Liver (tissue), 9 donors: ENCODE measurements around the gene PDIA3. TPM values are rescaled to one million over a fixed set of nuclear protein-coding genes. Genes with fewer than 3 reads are reported as not detected.

Source experiments
- DNase-seq: peaks from one replicate; pipeline ENCODE4 v3.0.0-alpha.2; 2017; ENCODE audit warnings: low spot score
- H3K27ac ChIP-seq, 2 donors: one replicate each; pipeline ENCODE4 v1.7.0; 2013; ENCODE audit warnings: inconsistent platforms in 2 of 2, low read length in 2 of 2, control low read depth in 1 of 2, low read depth in 1 of 2, mild to moderate bottlenecking in 1 of 2
- H3K27me3 ChIP-seq, 4 donors: one replicate each; pipeline versions ENCODE4 v1.6.1 to v1.7.0; 2013; ENCODE audit warnings: low read length in 3 of 4, inconsistent platforms in 1 of 4, mild to moderate bottlenecking in 1 of 4, moderate library complexity in 1 of 4; ENCODE audit not compliant: control insufficient read depth in 4 of 4, insufficient read depth in 4 of 4
- H3K36me3 ChIP-seq, 4 donors: one replicate each; pipeline versions ENCODE4 v1.6.1 to v1.7.0; 2013; ENCODE audit warnings: low read length in 3 of 4, mild to moderate bottlenecking in 3 of 4, low read depth in 1 of 4, moderate library complexity in 1 of 4; ENCODE audit not compliant: control insufficient read depth in 4 of 4, insufficient read depth in 3 of 4
- H3K4me1 ChIP-seq, 4 donors: one replicate each; pipeline versions ENCODE4 v1.6.1 to v1.7.0; 2013; ENCODE audit warnings: low read length in 3 of 4, mild to moderate bottlenecking in 3 of 4, moderate library complexity in 1 of 4; ENCODE audit not compliant: control insufficient read depth in 4 of 4, insufficient read depth in 4 of 4
- H3K4me3 ChIP-seq, 3 donors: one replicate each; pipeline versions ENCODE4 v1.6.1 to v1.7.0; 2013; ENCODE audit warnings: low read length in 3 of 3, control low read depth in 1 of 3, low read depth in 1 of 3, mild to moderate bottlenecking in 1 of 3
- H3K9ac ChIP-seq, 2 donors: one replicate each; pipeline ENCODE4 v1.7.0; 2013; ENCODE audit warnings: low read length in 2 of 2, mild to moderate bottlenecking in 2 of 2, moderate library complexity in 2 of 2, control low read depth in 1 of 2, low read depth in 1 of 2
- H3K9me3 ChIP-seq, 4 donors: one replicate each; pipeline versions ENCODE4 v1.6.1 to v1.7.0; 2013; ENCODE audit warnings: low read length in 3 of 4; ENCODE audit not compliant: control insufficient read depth in 4 of 4
- CTCF ChIP-seq: fragments of 150-350 bp; IDR thresholded peaks from 2 replicates; pipeline ENCODE4 v1.5.1; 2017; ENCODE audit warnings: improper control_type of control experiment, low read depth, low read length; ENCODE audit not compliant: missing input control
- EGR1 ChIP-seq, 2 donors: IDR thresholded peaks; 2 replicates each; pipeline ENCODE4 v1.6.1; 2016 to 2018; ENCODE audit warnings: antibody characterized with exemption in 2 of 2, low read depth in 2 of 2
- FOXA1 ChIP-seq: IDR thresholded peaks from 2 replicates; pipeline ENCODE4 v1.6.1; 2016; ENCODE audit warnings: antibody characterized with exemption
- FOXA2 ChIP-seq: IDR thresholded peaks from 2 replicates; pipeline ENCODE4 v1.6.1; 2016; ENCODE audit warnings: antibody characterized with exemption
- GABPA ChIP-seq, 2 donors: IDR thresholded peaks in 1 of 2; conservative IDR thresholded peaks in 1 of 2; 2 replicates each; pipeline ENCODE4 v1.6.1; 2016; ENCODE audit warnings: antibody characterized with exemption in 2 of 2, mild to moderate bottlenecking in 1 of 2, moderate library complexity in 1 of 2
- JUND ChIP-seq, 2 donors: IDR thresholded peaks; 2 replicates each; pipeline ENCODE4 v1.6.1; 2016; ENCODE audit warnings: antibody characterized with exemption in 2 of 2
- NR2F2 ChIP-seq: IDR thresholded peaks from 2 replicates; pipeline ENCODE4 v1.6.1; 2016; ENCODE audit warnings: antibody characterized with exemption
- RAD21 ChIP-seq, 2 donors: IDR thresholded peaks; 2 replicates each; pipeline ENCODE4 v1.6.1; 2016; ENCODE audit warnings: antibody characterized with exemption in 2 of 2, mild to moderate bottlenecking in 2 of 2
- RXRA ChIP-seq, 2 donors: IDR thresholded peaks; 2 replicates each; pipeline ENCODE4 v1.6.1; 2017 to 2018; ENCODE audit warnings: antibody characterized with exemption in 2 of 2, mild to moderate bottlenecking in 1 of 2
- SP1 ChIP-seq: IDR thresholded peaks from 2 replicates; pipeline ENCODE4 v1.6.1; 2018; ENCODE audit warnings: antibody characterized with exemption, mild to moderate bottlenecking
- YY1 ChIP-seq: IDR thresholded peaks from 2 replicates; pipeline ENCODE4 v1.6.1; 2016; ENCODE audit warnings: antibody characterized with exemption, mild to moderate bottlenecking
- ZBTB33 ChIP-seq: IDR thresholded peaks from 2 replicates; pipeline ENCODE4 v1.6.1; 2016; ENCODE audit warnings: antibody characterized with exemption
- WGBS: extraction: QIAGEN DNeasy Blood & Tissue Kit; methylation state at CpG from one replicate; pipeline ENCODE4 v1.1.7; 2013; 5-methylcytosine and 5-hydroxymethylcytosine counted together
- polyA plus RNA-seq, 2 donors: library from polyadenylated mRNA; stranded (reverse) in 1 of 2; unstranded in 1 of 2; fragments of 200-250 nt in 1 of 2; fragments of >200 nt in 1 of 2; fragmentation: Nextera tagmentation in 1 of 2; extraction: Ambion mirVana in 1 of 2; gene quantifications; one replicate each; pipeline versions ENCODE4 v1.2.1 to v1.2.3, GENCODE V29; 2013 to 2015
- total RNA-seq, 2 donors: library from RNA; depleted of rRNA; stranded (reverse); fragments of >200 nt; gene quantifications; one replicate each; pipeline ENCODE4 v1.2.3, GENCODE V29; 2014
- TF ChIP-seq, protein P1 (sequence below): IDR thresholded peaks from 2 replicates; pipeline ENCODE4 v1.6.1; 2016; ENCODE audit warnings: antibody characterized with exemption
- TF ChIP-seq, protein P2 (sequence below): IDR thresholded peaks from 2 replicates; pipeline ENCODE4 v1.6.1; 2016; ENCODE audit warnings: antibody characterized with exemption, mild to moderate bottlenecking
- donor health status: healthy.
- donor health status: healthy.
- donor health status: healthy.
- donor health status: healthy.
- donor health status: healthy.

Gene PDIA3
- total and polyA plus RNA-seq, 4 donors: 109 to 328 (median 215) TPM

DNA sequence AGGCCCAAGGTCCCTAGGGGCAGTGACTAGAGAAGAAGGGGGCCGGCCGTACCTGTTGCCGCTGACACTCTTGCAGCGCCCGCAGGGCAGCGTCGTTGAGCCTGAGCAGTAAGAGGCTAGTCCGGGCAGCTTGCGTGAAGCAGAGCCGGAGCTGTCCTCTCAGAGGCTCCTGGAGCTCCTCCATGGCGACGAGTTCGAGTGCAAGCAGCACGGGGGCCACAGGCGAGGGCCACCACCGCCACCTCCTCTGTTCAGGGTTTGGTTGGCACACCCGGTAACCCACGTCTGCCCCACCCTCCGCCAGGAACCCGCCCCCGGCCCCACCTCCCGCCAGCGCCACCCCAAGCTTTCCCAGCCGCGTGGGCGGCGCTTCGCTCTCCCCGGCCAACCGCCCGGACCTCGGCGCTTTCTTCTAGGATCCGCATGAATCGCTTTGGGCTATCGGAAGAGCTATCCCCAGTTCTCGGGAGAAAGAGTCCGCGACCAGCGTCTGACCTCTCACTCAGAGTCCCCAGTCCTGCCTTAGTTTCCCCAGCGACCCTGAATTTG lies 30.6 kb downstream of the PDIA3 start, which contains the start of gene ELL3:
TSS of gene ELL3 (minus strand) at position 249 of the 549 bp plus-strand sequence. CDS start at position 184, 65 bp downstream.
- WGBS: under 1% methylated on average over 41 of the region's 41 CpGs
- H3K4me3 ChIP-seq: peak within 1 kb of the TSS; percentile 63 to 91 (median 82)
- TF ChIP-seq ZBTB33 (no peak), EGR1 (IDR thresholded peaks at IDR 0.05; ENCODE audit: low read depth in 2 of 2) (peak; percentile 89)
- DNase-seq: peak; percentile 88
- peaks cover 5 to 22% (median 19%) of the 10 kb centered on the region in 4 donors for H3K36me3 ChIP-seq
- H3K4me1 ChIP-seq: peaks cover 0 to 20% (median 11%) of the 10 kb centered on the region in 4 donors
- no peaks in the 10 kb centered on the region for H3K9me3 ChIP-seq
- no peaks in the 10 kb centered on the region for H3K27me3 ChIP-seq
- peak within 1 kb of the TSS; percentile 42 to 92 for H3K9ac ChIP-seq
- H3K27ac ChIP-seq: peak within 1 kb of the TSS; percentile 84 to 88

DNA sequence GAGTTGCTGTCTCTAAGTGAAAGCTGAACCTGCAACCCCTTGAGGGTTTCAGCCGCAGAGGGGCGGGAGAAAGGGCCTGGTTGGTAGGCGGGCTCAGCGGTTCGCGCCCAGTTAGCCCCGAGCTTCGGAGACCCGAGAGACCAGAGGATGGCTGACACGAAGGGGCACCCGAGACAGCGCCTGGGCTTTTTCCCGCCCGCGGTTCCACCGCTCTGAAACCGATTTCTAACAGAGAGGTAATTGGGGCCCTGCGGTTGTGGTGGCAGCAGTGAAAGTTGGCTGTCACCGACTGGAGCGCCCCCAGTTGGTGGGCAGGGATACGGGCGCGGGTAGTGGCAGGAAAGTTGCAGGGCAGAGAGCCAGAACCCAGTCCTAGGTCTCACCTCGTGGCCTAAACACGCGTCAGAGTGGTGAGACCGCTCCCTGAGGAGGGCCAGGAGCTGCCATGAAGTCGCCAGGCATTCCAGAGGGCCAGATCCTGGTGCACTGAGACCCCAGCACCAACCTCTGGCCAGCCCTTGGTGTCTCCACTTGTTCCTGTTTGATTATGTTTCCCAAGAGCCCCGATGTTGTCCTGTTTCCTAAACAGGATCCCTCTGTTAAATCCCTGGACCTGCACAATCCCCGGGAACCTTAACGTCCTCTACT lies 31.2 kb downstream of the PDIA3 start:
- WGBS: 1% methylated on average over 31 of the region's 31 CpGs
- no peaks in the 10 kb centered on the region for H3K9me3 ChIP-seq
- TF ChIP-seq NR2F2 (peak; percentile 59), GABPA (IDR thresholded peaks at IDR 0.05 in 1 of 2, conservative IDR thresholded peaks at IDR 0.05 in 1 of 2) (no peak), JUND (IDR thresholded peaks at IDR 0.05) (no peak), EGR1 (IDR thresholded peaks at IDR 0.05; ENCODE audit: low read depth in 2 of 2) (peak in 1 of 2 donors; percentile 53), SP1 (peak; percentile 41), ZBTB33 (no peak), FOXA2 (no peak), RAD21 (IDR thresholded peaks at IDR 0.05) (peak; percentile 23 to 35), RXRA (IDR thresholded peaks at IDR 0.05) (peak in 1 of 2 donors; percentile 26), FOXA1 (no peak), CTCF (peak; percentile 55), YY1 (peak; percentile 59)
- TF ChIP-seq, protein P1, sequence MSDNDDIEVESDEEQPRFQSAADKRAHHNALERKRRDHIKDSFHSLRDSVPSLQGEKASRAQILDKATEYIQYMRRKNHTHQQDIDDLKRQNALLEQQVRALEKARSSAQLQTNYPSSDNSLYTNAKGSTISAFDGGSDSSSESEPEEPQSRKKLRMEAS: no peak
- TF ChIP-seq, protein P2, sequence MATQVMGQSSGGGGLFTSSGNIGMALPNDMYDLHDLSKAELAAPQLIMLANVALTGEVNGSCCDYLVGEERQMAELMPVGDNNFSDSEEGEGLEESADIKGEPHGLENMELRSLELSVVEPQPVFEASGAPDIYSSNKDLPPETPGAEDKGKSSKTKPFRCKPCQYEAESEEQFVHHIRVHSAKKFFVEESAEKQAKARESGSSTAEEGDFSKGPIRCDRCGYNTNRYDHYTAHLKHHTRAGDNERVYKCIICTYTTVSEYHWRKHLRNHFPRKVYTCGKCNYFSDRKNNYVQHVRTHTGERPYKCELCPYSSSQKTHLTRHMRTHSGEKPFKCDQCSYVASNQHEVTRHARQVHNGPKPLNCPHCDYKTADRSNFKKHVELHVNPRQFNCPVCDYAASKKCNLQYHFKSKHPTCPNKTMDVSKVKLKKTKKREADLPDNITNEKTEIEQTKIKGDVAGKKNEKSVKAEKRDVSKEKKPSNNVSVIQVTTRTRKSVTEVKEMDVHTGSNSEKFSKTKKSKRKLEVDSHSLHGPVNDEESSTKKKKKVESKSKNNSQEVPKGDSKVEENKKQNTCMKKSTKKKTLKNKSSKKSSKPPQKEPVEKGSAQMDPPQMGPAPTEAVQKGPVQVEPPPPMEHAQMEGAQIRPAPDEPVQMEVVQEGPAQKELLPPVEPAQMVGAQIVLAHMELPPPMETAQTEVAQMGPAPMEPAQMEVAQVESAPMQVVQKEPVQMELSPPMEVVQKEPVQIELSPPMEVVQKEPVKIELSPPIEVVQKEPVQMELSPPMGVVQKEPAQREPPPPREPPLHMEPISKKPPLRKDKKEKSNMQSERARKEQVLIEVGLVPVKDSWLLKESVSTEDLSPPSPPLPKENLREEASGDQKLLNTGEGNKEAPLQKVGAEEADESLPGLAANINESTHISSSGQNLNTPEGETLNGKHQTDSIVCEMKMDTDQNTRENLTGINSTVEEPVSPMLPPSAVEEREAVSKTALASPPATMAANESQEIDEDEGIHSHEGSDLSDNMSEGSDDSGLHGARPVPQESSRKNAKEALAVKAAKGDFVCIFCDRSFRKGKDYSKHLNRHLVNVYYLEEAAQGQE: no peak
- H3K27me3 ChIP-seq: no peaks in the 10 kb centered on the region
- peak overlapping the region; percentile 42 to 92 for H3K9ac ChIP-seq
- H3K36me3 ChIP-seq: peaks cover 3 to 16% (median 13%) of the 10 kb centered on the region in 4 donors
- H3K4me1 ChIP-seq: peaks cover 0 to 19% (median 11%) of the 10 kb centered on the region in 4 donors
- H3K4me3 ChIP-seq: peak overlapping the region; percentile 63 to 91 (median 82)
- H3K27ac ChIP-seq: peak overlapping the region; percentile 84 to 88
- peak; percentile 83 for DNase-seq
